GM12878 (cell line): ENCODE data around the gene BAG1.

Source experiments
- CREB1 ChIP-seq: IDR thresholded peaks from 2 replicates; pipeline ENCODE4 v1.6.1; 2012; ENCODE audit warnings: low read depth, mild to moderate bottlenecking, inconsistent platforms
- KDM1A ChIP-seq: fragments of 200-600 bp; sonication (generic); IDR thresholded peaks from 2 replicates; pipeline ENCODE4 v1.6.1; 2016; ENCODE audit warnings: borderline replicate concordance
- POLR2A ChIP-seq: IDR thresholded peaks from 2 replicates; pipeline ENCODE4 v1.6.1; 2011; ENCODE audit warnings: low read depth, mild to moderate bottlenecking, low read length
- POLR2AphosphoS2 ChIP-seq: IDR thresholded peaks from 2 replicates; pipeline ENCODE4 v1.6.1; 2011; ENCODE audit warnings: low read depth, mild to moderate bottlenecking, low read length, improper control_type of control experiment, moderate library complexity
- SMC3 ChIP-seq: IDR thresholded peaks from 2 replicates; pipeline ENCODE4 v1.6.1; 2011; ENCODE audit warnings: low read length, improper control_type of control experiment, borderline replicate concordance
- ZNF24 ChIP-seq: fragments of 450-650 bp; IDR thresholded peaks from 2 replicates; pipeline ENCODE4 v1.6.1; 2017; ENCODE audit warnings: antibody characterized with exemption, mild to moderate bottlenecking
- TF ChIP-seq, protein P1 (sequence below): IDR thresholded peaks from 2 replicates; pipeline ENCODE4 v1.6.1; 2012; ENCODE audit warnings: mild to moderate bottlenecking, low read depth, low read length
- TF ChIP-seq, protein P2 (sequence below), 3 experiments: IDR thresholded peaks in 2 of 3; conservative IDR thresholded peaks in 1 of 3; 2 replicates each; pipeline ENCODE4 v1.5.1; 2011; ENCODE audit warnings: low read depth in 3 of 3, low read length in 3 of 3, mild to moderate bottlenecking in 3 of 3, control low read depth in 2 of 3, moderate library complexity in 2 of 3, inconsistent platforms in 1 of 3, mixed read lengths in 1 of 3; ENCODE audit not compliant: control insufficient read depth in 2 of 3, insufficient read depth in 1 of 3; ENCODE audit errors: extremely low read depth in 1 of 3

DNA sequence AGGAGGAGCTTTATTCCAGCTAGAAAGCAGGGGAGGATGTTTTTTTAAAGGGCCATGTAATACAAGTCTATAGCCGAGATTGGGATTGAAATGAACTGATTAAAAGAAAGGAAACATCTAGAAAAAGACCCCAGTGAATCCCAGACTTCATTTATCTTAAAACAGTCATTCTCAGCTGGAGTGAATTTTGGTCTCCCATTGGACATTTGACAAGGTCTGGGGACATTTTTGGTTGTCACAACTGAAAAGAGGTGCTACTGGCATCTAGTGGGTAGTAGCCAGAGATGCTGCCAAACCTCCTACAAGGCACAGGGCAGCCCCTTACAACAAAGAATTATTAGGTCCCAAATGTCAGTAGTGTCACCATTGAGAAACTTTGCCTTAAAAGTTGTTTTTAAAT, 40.8 kb downstream of the BAG1 start:
- TF ChIP-seq, protein P1, sequence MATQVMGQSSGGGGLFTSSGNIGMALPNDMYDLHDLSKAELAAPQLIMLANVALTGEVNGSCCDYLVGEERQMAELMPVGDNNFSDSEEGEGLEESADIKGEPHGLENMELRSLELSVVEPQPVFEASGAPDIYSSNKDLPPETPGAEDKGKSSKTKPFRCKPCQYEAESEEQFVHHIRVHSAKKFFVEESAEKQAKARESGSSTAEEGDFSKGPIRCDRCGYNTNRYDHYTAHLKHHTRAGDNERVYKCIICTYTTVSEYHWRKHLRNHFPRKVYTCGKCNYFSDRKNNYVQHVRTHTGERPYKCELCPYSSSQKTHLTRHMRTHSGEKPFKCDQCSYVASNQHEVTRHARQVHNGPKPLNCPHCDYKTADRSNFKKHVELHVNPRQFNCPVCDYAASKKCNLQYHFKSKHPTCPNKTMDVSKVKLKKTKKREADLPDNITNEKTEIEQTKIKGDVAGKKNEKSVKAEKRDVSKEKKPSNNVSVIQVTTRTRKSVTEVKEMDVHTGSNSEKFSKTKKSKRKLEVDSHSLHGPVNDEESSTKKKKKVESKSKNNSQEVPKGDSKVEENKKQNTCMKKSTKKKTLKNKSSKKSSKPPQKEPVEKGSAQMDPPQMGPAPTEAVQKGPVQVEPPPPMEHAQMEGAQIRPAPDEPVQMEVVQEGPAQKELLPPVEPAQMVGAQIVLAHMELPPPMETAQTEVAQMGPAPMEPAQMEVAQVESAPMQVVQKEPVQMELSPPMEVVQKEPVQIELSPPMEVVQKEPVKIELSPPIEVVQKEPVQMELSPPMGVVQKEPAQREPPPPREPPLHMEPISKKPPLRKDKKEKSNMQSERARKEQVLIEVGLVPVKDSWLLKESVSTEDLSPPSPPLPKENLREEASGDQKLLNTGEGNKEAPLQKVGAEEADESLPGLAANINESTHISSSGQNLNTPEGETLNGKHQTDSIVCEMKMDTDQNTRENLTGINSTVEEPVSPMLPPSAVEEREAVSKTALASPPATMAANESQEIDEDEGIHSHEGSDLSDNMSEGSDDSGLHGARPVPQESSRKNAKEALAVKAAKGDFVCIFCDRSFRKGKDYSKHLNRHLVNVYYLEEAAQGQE: no peak
- TF ChIP-seq ZNF24 (no peak), SMC3 (peak; percentile 35; the same call in 1 of the 2 replicates), CREB1 (no peak), KDM1A (no peak), POLR2A (no peak), POLR2AphosphoS2 (no peak)
- TF ChIP-seq, protein P2, sequence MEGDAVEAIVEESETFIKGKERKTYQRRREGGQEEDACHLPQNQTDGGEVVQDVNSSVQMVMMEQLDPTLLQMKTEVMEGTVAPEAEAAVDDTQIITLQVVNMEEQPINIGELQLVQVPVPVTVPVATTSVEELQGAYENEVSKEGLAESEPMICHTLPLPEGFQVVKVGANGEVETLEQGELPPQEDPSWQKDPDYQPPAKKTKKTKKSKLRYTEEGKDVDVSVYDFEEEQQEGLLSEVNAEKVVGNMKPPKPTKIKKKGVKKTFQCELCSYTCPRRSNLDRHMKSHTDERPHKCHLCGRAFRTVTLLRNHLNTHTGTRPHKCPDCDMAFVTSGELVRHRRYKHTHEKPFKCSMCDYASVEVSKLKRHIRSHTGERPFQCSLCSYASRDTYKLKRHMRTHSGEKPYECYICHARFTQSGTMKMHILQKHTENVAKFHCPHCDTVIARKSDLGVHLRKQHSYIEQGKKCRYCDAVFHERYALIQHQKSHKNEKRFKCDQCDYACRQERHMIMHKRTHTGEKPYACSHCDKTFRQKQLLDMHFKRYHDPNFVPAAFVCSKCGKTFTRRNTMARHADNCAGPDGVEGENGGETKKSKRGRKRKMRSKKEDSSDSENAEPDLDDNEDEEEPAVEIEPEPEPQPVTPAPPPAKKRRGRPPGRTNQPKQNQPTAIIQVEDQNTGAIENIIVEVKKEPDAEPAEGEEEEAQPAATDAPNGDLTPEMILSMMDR (IDR thresholded peaks at IDR 0.05 in 2 of 3, conservative IDR thresholded peaks at IDR 0.05 in 1 of 3; ENCODE audit: control insufficient read depth in 2 of 3, extremely low read depth in 1 of 3, insufficient read depth in 1 of 3, low read depth in 3 of 3, low read length in 3 of 3): peak; percentile 30 to 41 (median 32); a peak in 4 of 6 replicates
